B cell (primary cell): ENCODE measurements around the gene PTER.

Source experiments
- CTCF ChIP-seq: fragments of 200-600 bp; IDR thresholded peaks from one replicate; pipeline ENCODE4 v1.8.0; 2022; ENCODE audit warnings: antibody characterized with exemption, mild to moderate bottlenecking
- EZH2 ChIP-seq: IDR thresholded peaks from 2 replicates; pipeline ENCODE4 v1.6.1; 2012; ENCODE audit warnings: borderline replicate concordance, low read depth, mild to moderate bottlenecking, moderate library complexity, low read length; ENCODE audit not compliant: insufficient read depth, poor library complexity, severe bottlenecking

- no peak for TF ChIP-seq EZH2
- no peak for TF ChIP-seq CTCF
Observed at GRCh38 chr10:16466001-16466400, 29.2 kb downstream of the PTER start.
